SK-N-SH treated with all-trans-retinoic acid at 6 μM for 48 hours (cell line): ENCODE results near the gene STRBP.

Experiments
- ATAC-seq: fragments of 200-7000 bp; cut with Tn5 transposase; 3 replicates; pipeline ENCODE4 v1.9.1; 2020; ENCODE audit warnings: mild to moderate bottlenecking, moderate library complexity
- ARNTL ChIP-seq: fragments of 450-650 bp; formaldehyde crosslinking; IDR thresholded peaks from 2 replicates; pipeline ENCODE4 v1.5.0; 2020; ENCODE audit warnings: low read depth, mild to moderate bottlenecking, moderate library complexity, borderline replicate concordance
- BACH2 ChIP-seq: fragments of 250-450 bp; sonication (Bioruptor Pico); IDR thresholded peaks from 2 replicates; pipeline ENCODE4 v1.9.0; 2021; ENCODE audit warnings: mild to moderate bottlenecking, borderline replicate concordance
- CREB5 ChIP-seq: fragments of 250-450 bp; sonication (Bioruptor Pico); IDR thresholded peaks from 2 replicates; pipeline ENCODE4 v1.5.1; 2020; ENCODE audit warnings: low read depth, mild to moderate bottlenecking, moderate library complexity
- CSRNP3 ChIP-seq: fragments of 250-450 bp; sonication (Bioruptor Pico); IDR thresholded peaks from 2 replicates; pipeline ENCODE4 v1.5.1; 2021; ENCODE audit warnings: mild to moderate bottlenecking, moderate library complexity
- GLIS3 ChIP-seq: fragments of 250-450 bp; sonication (Bioruptor Pico); IDR thresholded peaks from 2 replicates; pipeline ENCODE4 v1.5.0; 2020; ENCODE audit warnings: mild to moderate bottlenecking, moderate library complexity
- ISL1 ChIP-seq: fragments of 250-450 bp; sonication (Bioruptor Pico); IDR thresholded peaks from 2 replicates; pipeline ENCODE4 v2.1.2; 2022; ENCODE audit warnings: mild to moderate bottlenecking, moderate library complexity
- OSR1 ChIP-seq: fragments of 250-450 bp; sonication (Bioruptor Pico); IDR thresholded peaks from 2 replicates; pipeline ENCODE4 v1.8.0; 2022; ENCODE audit warnings: moderate library complexity, mild to moderate bottlenecking, inconsistent platforms
- PATZ1 ChIP-seq: fragments of 250-450 bp; sonication (Bioruptor Pico); IDR thresholded peaks from 2 replicates; pipeline ENCODE4 v1.8.0; 2020; ENCODE audit warnings: mild to moderate bottlenecking, moderate library complexity, borderline replicate concordance
- POU6F1 ChIP-seq: fragments of 250-450 bp; sonication (Bioruptor Pico); IDR thresholded peaks from 2 replicates; pipeline ENCODE4 v1.8.0; 2021; ENCODE audit warnings: low read depth, mild to moderate bottlenecking, moderate library complexity, borderline replicate concordance
- PPARA ChIP-seq: fragments of 250-450 bp; sonication (Bioruptor Pico); IDR thresholded peaks from 2 replicates; pipeline ENCODE4 v1.5.0; 2020; ENCODE audit warnings: mild to moderate bottlenecking, borderline replicate concordance
- RARB ChIP-seq: fragments of 250-450 bp; sonication (Bioruptor Pico); IDR thresholded peaks from 2 replicates; pipeline ENCODE4 v1.8.0; 2021; ENCODE audit warnings: mild to moderate bottlenecking, moderate library complexity
- TCF4 ChIP-seq: fragments of 250-450 bp; sonication (Bioruptor Pico); IDR thresholded peaks from 2 replicates; pipeline ENCODE4 v1.8.0; 2021; ENCODE audit warnings: mild to moderate bottlenecking, moderate library complexity, borderline replicate concordance
- TOX ChIP-seq: fragments of 250-450 bp; sonication (Bioruptor Pico); IDR thresholded peaks from 2 replicates; pipeline ENCODE4 v1.8.0; 2021; ENCODE audit warnings: mild to moderate bottlenecking, moderate library complexity, borderline replicate concordance
- ZC3H10 ChIP-seq: fragments of 250-450 bp; sonication (Bioruptor Pico); IDR thresholded peaks from 2 replicates; pipeline ENCODE4 v1.5.1; 2021; ENCODE audit warnings: mild to moderate bottlenecking, moderate library complexity
- ZFP3 ChIP-seq: fragments of 250-450 bp; sonication (Bioruptor Pico); IDR thresholded peaks from 2 replicates; pipeline ENCODE4 v1.5.0; 2020; ENCODE audit warnings: mild to moderate bottlenecking, moderate library complexity
- ZFP30 ChIP-seq: fragments of 450-650 bp; formaldehyde crosslinking; IDR thresholded peaks from 2 replicates; pipeline ENCODE4 v1.5.0; 2022; ENCODE audit warnings: mild to moderate bottlenecking, moderate library complexity
- ZNF565 ChIP-seq: fragments of 450-650 bp; formaldehyde crosslinking; conservative IDR thresholded peaks from 2 replicates; pipeline ENCODE4 v1.5.0; 2020; ENCODE audit warnings: low read depth, mild to moderate bottlenecking, moderate library complexity

The STRBP gene

GRCh38 chr9:123073441-123073840, 194.9 kb downstream of the STRBP start:
- TF ChIP-seq PATZ1 (CRISPR knock-in tag): no peak
- TF ChIP-seq GLIS3: no peak
- no peak for TF ChIP-seq TCF4 (CRISPR knock-in tag)
- TF ChIP-seq ARNTL (CRISPR knock-in tag): no peak
- no peak for TF ChIP-seq ZFP3
- TF ChIP-seq POU6F1: no peak
- no peak for TF ChIP-seq TOX (CRISPR knock-in tag)
- TF ChIP-seq PPARA (CRISPR knock-in tag): no peak
- no peak for TF ChIP-seq ZFP30 (CRISPR knock-in tag)
- no peak for TF ChIP-seq BACH2 (CRISPR knock-in tag)
- no peak for ATAC-seq

GRCh38 chr9:123072407-123072995, 195.9 kb downstream of the STRBP start:
- no peak for TF ChIP-seq ZC3H10 (CRISPR knock-in tag)
- no peak for TF ChIP-seq TOX (CRISPR knock-in tag)
- TF ChIP-seq CREB5 (CRISPR knock-in tag): no peak
- no peak for TF ChIP-seq CSRNP3 (CRISPR knock-in tag)
- TF ChIP-seq OSR1: no peak
- no peak for TF ChIP-seq ISL1 (CRISPR knock-in tag)
- no peak for TF ChIP-seq TCF4 (CRISPR knock-in tag)
- TF ChIP-seq PPARA (CRISPR knock-in tag): no peak
- TF ChIP-seq ARNTL (CRISPR knock-in tag): no peak
- TF ChIP-seq ZNF565 (CRISPR knock-in tag): no peak
- no peak for TF ChIP-seq ZFP30 (CRISPR knock-in tag)
- no peak for TF ChIP-seq RARB (CRISPR knock-in tag)
- TF ChIP-seq, all 23 proteins: peak for 0
- ATAC-seq: no peak
